ENCODE results near the gene MSANTD2. TPM values are rescaled to one million over a fixed set of nuclear protein-coding genes. Genes with fewer than 3 reads are reported as not detected.

The MSANTD2 gene
- polyA plus RNA-seq, 3 donors = 1.2 to 5.8 (median 1.8) TPM

DNA sequence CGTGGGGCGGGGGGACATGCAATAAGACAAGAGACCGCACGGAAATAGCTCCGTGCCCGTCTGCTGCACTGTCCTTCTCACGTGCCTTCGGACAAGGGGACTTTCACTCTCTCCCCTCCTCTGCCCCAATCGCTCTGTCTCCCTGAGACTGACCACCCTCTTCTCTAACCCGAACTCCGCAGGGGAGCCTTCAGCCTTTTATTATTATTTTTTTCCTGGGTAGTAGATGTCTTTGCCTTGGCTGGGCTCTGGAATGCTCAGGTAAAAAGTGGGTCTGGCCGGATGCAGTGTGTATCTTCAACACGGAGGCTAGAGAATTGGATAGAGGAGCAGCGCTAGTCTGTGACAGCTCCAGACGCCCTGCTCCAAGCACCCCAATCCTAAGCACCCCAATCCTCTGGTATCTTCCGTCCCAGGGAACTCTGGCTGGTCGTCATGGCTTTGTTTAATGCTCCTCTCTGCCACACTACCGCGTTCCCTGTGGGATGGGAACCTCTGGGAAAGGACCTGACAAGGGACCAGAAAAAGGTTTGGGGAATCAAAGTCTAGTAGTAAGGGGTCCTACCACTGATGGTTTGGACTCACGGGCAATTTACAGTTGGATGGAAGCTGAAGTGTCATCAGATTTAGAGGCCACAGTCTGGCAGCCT, 39.9 kb upstream of the MSANTD2 start:
- H3K79me2 ChIP-seq (ENCODE audit: insufficient read depth, low read length) = no peaks in the 10 kb centered on the region
- no peak overlapping the region for H2AFZ ChIP-seq (ENCODE audit: insufficient read depth, low read depth, low read length, poor library complexity, severe bottlenecking)
- H4K20me1 ChIP-seq (ENCODE audit: insufficient read depth, low read length) = no peaks in the 10 kb centered on the region
- no peak overlapping the region for H3K4me3 ChIP-seq (replicated peaks in 1 of 3; ENCODE audit: low read depth in 2 of 3, low read length in 3 of 3)
- DNase-seq = no peak
- Mint-ChIP-seq H3K4me1 (peaks cover 16% of the 10 kb centered on the region), H3K4me3 (peak overlapping the region in 1 of 2 donors; percentile 69), H3K27ac (no peak overlapping the region), H3K27me3 (ENCODE audit: low read depth in 3 of 3) (peaks cover 88 to 98% (median 89%) of the 10 kb centered on the region in 3 donors), H3K9me3 (peaks cover 0 to 7% (median 0%) of the 10 kb centered on the region in 7 donors), H3K36me3 (peaks cover 0 to 5% of the 10 kb centered on the region in 2 donors)
- peaks cover 10 to 20% of the 10 kb centered on the region in 2 donors for H3K4me1 ChIP-seq (ENCODE audit: control insufficient read depth in 1 of 2, insufficient read depth in 2 of 2, low read length in 2 of 2)
- H3K36me3 ChIP-seq (replicated peaks in 1 of 2; ENCODE audit: control insufficient read depth in 1 of 2, insufficient read depth in 2 of 2, low read length in 2 of 2) = no peaks in the 10 kb centered on the region
- H3K9me3 ChIP-seq (replicated peaks in 1 of 2; ENCODE audit: control insufficient read depth in 1 of 2, insufficient read depth in 1 of 2, low read length in 2 of 2) = peaks cover 0 to 52% of the 10 kb centered on the region in 2 donors
- intact Hi-C loops (cut with micrococcal nuclease) = loop anchor here (5.0 to 10.0 kb wide), 2 partner anchors 173 to 425 kb away; no protein-coding TSS in a partner anchor
- H3K9ac ChIP-seq (ENCODE audit: insufficient read depth, low read length, poor library complexity, severe bottlenecking) = no peak overlapping the region
- WGBS (ENCODE audit: insufficient coverage) = 9% methylated on average over 6 of the region's 20 CpGs
- H3K27me3 ChIP-seq (ENCODE audit: control insufficient read depth in 2 of 2, insufficient read depth in 2 of 2, low read length in 2 of 2) = peaks cover 86 to 89% of the 10 kb centered on the region in 2 donors
- TF ChIP-seq, protein P1, sequence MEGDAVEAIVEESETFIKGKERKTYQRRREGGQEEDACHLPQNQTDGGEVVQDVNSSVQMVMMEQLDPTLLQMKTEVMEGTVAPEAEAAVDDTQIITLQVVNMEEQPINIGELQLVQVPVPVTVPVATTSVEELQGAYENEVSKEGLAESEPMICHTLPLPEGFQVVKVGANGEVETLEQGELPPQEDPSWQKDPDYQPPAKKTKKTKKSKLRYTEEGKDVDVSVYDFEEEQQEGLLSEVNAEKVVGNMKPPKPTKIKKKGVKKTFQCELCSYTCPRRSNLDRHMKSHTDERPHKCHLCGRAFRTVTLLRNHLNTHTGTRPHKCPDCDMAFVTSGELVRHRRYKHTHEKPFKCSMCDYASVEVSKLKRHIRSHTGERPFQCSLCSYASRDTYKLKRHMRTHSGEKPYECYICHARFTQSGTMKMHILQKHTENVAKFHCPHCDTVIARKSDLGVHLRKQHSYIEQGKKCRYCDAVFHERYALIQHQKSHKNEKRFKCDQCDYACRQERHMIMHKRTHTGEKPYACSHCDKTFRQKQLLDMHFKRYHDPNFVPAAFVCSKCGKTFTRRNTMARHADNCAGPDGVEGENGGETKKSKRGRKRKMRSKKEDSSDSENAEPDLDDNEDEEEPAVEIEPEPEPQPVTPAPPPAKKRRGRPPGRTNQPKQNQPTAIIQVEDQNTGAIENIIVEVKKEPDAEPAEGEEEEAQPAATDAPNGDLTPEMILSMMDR (IDR thresholded peaks at IDR 0.05) = no peak
- no peak overlapping the region for H3K27ac ChIP-seq (ENCODE audit: low read depth in 1 of 2, low read length in 2 of 2)
- no peak overlapping the region for H3K4me2 ChIP-seq (replicated peaks; ENCODE audit: extremely low read depth, low read length, poor library complexity, severe bottlenecking)

DNA sequence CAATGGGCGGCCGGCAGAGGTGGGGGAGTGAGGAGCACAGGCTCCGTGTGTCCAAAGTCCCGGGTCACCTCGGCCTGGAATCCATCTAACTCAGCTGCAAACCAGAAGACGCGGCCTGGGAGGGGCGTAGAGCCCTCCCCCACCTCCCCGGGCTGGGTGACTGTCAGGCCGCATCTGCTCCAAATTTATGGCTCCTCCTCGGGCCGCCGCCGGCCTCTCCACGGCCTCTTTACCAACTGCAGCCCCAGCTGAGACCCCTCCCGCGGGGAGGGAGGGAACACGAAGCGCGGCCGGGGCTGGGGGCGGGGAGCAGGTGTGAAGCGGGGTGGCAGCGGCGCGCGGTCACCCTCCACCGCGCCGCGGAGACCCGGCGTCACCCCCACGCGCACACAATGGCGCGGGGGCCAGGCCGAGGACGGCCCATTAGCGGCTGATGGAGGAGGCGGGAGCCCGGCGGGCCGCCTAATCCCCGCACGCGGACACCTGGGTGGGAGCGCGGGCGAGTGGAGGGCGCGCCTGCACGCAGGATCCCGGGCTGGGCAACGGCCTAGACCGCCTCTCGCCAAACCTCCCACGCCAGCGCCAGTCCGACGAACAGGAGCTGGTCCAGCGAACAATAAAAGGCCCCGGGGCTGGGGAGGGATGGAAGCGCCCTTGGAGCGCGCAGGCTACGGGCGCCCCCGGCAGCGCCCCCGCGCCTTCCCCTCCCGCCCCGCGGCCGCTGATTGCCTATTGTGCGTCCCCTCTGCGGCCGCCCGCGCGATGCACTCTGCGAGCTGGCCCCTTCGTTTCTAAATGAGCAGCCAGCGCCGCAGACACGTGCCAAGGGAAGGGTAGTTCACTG, 39.1 kb upstream of the MSANTD2 start:
- peaks cover 12% of the 10 kb centered on the region for H3K4me1 Mint-ChIP-seq
- peaks cover 0 to 5% of the 10 kb centered on the region in 2 donors for H3K36me3 Mint-ChIP-seq
- H3K27me3 ChIP-seq (ENCODE audit: control insufficient read depth in 2 of 2, insufficient read depth in 2 of 2, low read length in 2 of 2) = peaks cover 80 to 81% of the 10 kb centered on the region in 2 donors
- TF ChIP-seq, protein P1 (IDR thresholded peaks at IDR 0.05) = no peak
- H3K9me3 ChIP-seq (replicated peaks in 1 of 2; ENCODE audit: control insufficient read depth in 1 of 2, insufficient read depth in 1 of 2, low read length in 2 of 2) = peaks cover 0 to 45% of the 10 kb centered on the region in 2 donors
- intact Hi-C loops (cut with micrococcal nuclease) = loop anchor here in 1 of 2 donors (5.0 kb wide), 1 partner anchor 172 kb away; no protein-coding TSS in a partner anchor
- H3K4me2 ChIP-seq (replicated peaks; ENCODE audit: extremely low read depth, low read length, poor library complexity, severe bottlenecking) = peak overlapping the region; percentile 10
- H3K4me1 ChIP-seq (ENCODE audit: control insufficient read depth in 1 of 2, insufficient read depth in 2 of 2, low read length in 2 of 2) = peaks cover 10 to 20% of the 10 kb centered on the region in 2 donors
- H3K4me3 ChIP-seq (replicated peaks in 1 of 3; ENCODE audit: low read depth in 2 of 3, low read length in 3 of 3) = no peak overlapping the region
- H2AFZ ChIP-seq (ENCODE audit: insufficient read depth, low read depth, low read length, poor library complexity, severe bottlenecking) = no peak overlapping the region
- no peaks in the 10 kb centered on the region for H3K79me2 ChIP-seq (ENCODE audit: insufficient read depth, low read length)
- H4K20me1 ChIP-seq (ENCODE audit: insufficient read depth, low read length) = no peaks in the 10 kb centered on the region
- H3K27ac ChIP-seq (ENCODE audit: low read depth in 1 of 2, low read length in 2 of 2) = no peak overlapping the region
- H3K4me3 Mint-ChIP-seq = peak overlapping the region in 1 of 2 donors; percentile 78
- no peaks in the 10 kb centered on the region for H3K36me3 ChIP-seq (replicated peaks in 1 of 2; ENCODE audit: control insufficient read depth in 1 of 2, insufficient read depth in 2 of 2, low read length in 2 of 2)
- H3K9ac ChIP-seq (ENCODE audit: insufficient read depth, low read length, poor library complexity, severe bottlenecking) = no peak overlapping the region
- WGBS (ENCODE audit: insufficient coverage) = under 1% methylated on average over 82 of the region's 87 CpGs
- peaks cover 0 to 6% (median 0%) of the 10 kb centered on the region in 7 donors for H3K9me3 Mint-ChIP-seq
- no peak overlapping the region for H3K27ac Mint-ChIP-seq
- no peak for DNase-seq
- peaks cover 81 to 92% (median 83%) of the 10 kb centered on the region in 3 donors for H3K27me3 Mint-ChIP-seq (ENCODE audit: low read depth in 3 of 3)
